GM18526 (cell line): ENCODE results near the gene STAB2.

Experiments used
- POLR2A ChIP-seq: IDR thresholded peaks from 3 replicates; pipeline ENCODE4 v1.6.1; 2011; ENCODE audit not compliant: insufficient read length; ENCODE audit errors: extremely low read depth

Gene STAB2

DNA sequence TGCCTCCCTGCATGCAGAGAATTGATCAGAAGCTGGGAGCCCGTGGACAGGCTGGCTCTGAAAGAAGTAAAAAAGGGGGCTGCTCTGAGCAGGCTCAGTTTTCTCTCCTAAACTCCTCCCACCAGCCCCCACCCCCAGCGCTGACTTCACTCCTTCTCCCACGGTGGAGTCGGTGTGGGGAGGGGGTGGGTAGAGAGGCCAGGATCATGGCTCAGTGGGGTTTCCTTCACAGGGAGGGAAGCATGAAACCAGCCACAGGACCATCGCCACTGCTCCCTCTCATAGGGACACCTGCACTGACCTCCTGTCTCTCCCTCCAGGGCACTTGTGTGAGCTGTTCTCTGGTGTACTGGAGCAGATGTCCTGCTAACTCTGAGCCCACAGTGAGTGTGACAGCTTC, 78.9 kb downstream of the STAB2 start:
- no peak for TF ChIP-seq POLR2A

DNA sequence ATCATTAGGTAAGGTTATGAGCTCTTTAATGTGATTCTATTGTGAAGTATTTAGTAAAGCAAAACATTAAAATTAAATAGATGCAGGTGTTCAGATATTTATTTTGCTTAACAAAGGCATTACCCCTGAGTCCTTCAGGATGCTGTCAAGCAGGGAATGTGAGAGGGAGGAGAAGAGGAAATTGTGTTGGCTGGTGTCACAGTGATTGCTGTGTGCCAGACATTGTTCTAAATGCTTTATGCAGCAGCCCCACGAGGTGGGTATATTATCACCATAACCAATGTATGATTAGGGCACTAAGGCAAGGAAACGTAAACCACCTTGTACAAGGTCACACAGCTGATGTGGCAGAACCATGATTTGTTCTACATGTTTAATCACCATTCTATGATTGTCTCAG, 80.1 kb downstream of the STAB2 start:
- TF ChIP-seq POLR2A, result no peak

- TF ChIP-seq POLR2A, result no peak
Measured at GRCh38 chr12:103668520-103668919, 81.4 kb downstream of the STAB2 start.

DNA sequence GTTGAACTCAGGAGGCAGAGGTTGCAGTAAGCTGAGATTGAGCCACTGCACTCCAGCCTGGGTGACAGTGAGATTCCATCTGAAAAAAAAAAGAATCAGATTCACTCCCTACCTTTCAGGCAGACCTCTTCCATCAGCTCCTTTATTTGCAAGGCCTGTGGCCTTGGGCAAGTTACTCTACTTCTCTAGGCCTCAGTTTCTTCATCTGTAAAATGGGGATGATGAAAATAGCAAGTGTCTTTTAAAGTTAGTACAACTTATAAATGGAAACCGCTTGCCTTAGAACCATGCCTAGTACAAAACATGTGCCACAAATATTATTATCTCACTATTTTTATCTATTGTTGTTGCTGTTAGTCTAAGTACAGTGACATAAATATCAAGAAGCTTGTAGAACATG, 84.3 kb downstream of the STAB2 start:
- no peak for TF ChIP-seq POLR2A

DNA sequence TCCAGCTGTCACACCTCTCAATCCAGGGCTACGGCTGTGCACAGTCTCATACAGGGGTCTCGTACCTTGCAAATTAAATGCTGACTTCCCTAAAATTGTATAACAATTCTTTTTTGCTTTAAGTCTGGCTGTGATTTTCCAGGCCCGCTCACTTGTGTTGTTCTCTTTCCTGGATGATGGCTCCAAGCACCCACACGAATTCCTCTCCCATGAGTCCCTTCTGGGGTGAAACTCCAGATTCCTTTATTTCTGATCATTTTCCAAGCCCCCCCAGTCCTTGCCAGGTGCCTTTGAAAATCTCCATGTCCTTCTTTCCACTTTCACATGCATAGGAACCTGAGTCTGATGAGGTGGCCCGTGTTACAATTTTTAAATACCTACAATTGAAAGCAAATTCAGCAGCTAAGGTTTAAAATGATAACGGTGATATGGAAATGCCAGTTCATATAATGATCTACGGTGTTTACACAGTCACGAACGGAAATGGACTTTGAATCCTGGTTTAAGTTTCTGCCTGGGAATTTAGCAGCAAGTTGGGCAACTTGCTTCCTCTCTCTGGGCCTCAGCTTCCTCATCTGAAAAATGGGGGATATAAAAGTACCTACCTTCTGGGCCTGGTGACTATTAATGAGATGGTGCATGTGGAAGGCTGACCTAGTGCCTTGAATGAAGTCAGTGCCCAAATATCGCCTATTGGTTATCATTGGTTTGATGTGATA, 85.5 kb downstream of the STAB2 start:
- TF ChIP-seq POLR2A, result no peak

GRCh38 chr12:103673487-103673886, 86.4 kb downstream of the STAB2 start:
- no peak for TF ChIP-seq POLR2A

GRCh38 chr12:103673891-103674375, 86.9 kb downstream of the STAB2 start:
- no peak for TF ChIP-seq POLR2A

DNA sequence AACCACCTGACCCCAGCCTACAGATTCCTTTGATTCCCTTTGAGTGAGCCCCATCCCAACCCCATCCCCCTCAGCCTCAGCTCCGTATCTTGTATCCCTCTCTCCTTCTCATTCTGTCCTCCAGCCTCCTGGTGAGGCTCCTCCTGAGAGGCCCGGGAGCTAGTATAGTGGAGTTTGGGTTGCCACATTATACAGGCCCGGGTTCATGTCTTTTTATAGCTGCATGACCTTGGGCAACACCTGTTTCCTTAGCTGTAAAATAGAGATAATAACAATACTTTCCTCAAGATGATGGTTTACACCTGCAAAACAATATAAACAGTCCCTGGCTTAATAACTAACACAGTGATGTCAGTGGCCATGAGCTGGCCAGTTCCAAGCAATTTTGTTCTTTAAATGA, 89.8 kb downstream of the STAB2 start:
- TF ChIP-seq POLR2A, result no peak

GRCh38 chr12:103677341-103677740, 90.3 kb downstream of the STAB2 start:
- no peak for TF ChIP-seq POLR2A

DNA sequence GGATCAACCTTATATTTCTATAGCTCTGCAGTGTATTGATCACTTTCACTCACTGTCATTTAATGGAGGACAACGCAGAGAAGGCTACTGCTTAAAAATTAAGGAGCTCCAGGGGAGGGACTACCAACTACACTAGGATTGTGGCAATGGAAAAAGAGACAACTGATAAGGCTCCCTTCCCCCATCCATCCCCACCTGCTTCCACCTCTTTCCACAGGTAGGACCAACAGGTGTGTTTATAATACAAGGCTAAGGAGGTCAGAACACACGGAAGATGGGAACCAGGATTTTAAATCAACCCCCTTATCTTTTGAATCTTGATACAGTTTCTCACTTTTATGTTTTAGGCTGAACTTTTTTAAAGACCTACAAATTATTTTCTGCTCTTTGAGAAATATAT, 90.8 kb downstream of the STAB2 start:
- no peak for TF ChIP-seq POLR2A

GRCh38 chr12:103679421-103680170, 92.5 kb downstream of the STAB2 start:
- no peak for TF ChIP-seq POLR2A

DNA sequence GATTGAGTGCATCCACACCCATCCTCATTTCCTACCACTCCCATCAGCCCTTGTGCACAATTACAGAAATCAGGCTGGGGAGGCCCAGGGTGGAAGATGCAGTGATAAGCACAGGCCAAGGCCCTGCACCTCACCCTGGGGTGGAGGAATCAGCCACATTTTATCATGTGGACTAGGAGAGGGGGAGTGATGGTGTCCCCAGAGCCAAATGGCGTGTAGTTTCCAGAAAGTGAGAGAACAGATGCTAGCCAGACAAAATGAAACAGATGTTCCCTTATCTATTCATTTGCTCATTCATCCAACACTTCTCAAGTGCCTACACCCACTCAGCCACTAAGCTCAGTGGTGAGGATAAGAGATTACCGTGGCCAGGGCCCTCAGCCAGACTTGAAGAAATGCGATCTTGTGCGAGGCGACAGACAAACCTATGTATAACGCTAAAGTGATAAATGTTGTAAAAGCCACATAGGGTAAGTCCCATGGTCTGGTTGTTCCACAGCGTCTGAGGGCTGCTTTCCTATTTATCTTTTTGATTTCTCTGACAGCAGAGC, 93.6 kb downstream of the STAB2 start:
- no peak for TF ChIP-seq POLR2A

GRCh38 chr12:103686026-103686425, 99.0 kb downstream of the STAB2 start:
- TF ChIP-seq POLR2A, result no peak

DNA sequence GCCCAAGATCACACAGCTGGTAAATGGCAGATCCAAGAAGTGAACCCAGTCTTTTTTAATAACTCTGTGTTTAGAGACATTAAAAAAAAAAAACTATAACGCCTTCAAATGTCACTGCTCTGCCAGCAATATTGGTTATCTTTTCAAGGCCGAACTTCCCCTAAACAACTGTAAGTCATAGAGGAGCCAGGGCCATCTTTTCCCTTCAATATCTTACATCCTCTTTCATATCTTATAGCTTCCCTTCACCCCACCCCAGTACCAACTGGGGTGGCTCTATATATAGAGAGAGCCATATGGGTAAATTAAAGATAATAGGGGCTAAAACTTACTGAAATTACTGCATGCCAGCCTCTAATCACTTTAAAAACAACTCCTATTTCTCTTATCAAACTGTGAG, 100.2 kb downstream of the STAB2 start:
- no peak for TF ChIP-seq POLR2A

DNA sequence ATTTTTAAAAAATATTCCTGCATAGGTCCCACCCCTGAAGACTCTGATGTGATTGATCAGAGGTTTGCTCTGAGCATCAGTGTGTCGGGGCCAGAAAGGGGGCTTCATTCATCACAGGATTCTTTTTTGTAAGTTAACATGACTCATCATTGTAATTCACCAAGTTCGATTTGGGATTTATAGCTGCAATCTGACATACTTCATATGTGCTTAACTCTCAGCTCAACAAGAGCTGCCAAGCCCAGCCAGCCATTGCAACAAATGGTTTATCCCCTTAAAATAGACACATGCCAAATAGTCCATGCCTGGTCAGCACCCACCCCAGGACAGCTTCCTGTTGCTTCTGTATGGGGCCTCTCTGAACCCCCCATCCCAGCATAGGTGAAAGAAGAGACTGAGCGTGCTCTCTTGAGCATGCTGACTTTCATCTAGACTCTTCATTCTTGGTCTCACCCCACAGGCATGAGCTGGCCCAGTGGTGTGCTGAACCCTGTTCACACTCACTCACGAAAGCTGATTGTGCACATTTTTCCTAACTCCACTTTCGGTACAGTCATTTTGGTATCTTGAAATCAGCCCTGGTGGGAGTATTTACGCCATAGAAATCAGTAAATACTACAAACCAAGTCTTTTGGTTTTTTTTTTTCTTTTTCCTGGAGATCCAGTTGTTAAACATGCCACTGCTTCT, 101.4 kb downstream of the STAB2 start:
- TF ChIP-seq POLR2A, result no peak

GRCh38 chr12:103690426-103690825, 103.4 kb downstream of the STAB2 start:
- TF ChIP-seq POLR2A, result no peak
